B cell (primary cell): ENCODE measurements around the gene HIC1. TPM values are rescaled to one million over a fixed set of nuclear protein-coding genes. Genes with fewer than 3 reads are reported as not detected.

Source experiments
- ATAC-seq: fragments of 200-7000 bp; cut with Tn5 transposase; one replicate; pipeline ENCODE4 v1.10.0; 2021; ENCODE audit warnings: low read depth, mild to moderate bottlenecking, moderate number of reproducible peaks, moderate library complexity
- CTCF ChIA-PET: fragments of 350-600 bp; sonication (Branson Sonifier 250); formaldehyde crosslinking; loops from one replicate; lab custom pipeline; 2021; ENCODE audit warnings: antibody characterized with exemption, inconsistent platforms; lab: Charles Lee
- POLR2A ChIA-PET: fragments of 350-600 bp; sonication (Branson Sonifier 250); formaldehyde crosslinking; loops from one replicate; lab custom pipeline; 2021; ENCODE audit warnings: antibody characterized with exemption; lab: Charles Lee
- DNase-seq: peaks from one replicate; pipeline ENCODE4 v3.0.0; 2013
- H2AFZ ChIP-seq: 2 replicates; pipeline ENCODE4 v1.6.1; 2012; ENCODE audit warnings: mild to moderate bottlenecking, low read depth, low read length; ENCODE audit not compliant: insufficient read depth, poor library complexity, severe bottlenecking
- H3K27ac ChIP-seq, 2 donors: 1 replicate in 1 of 2; 2 replicates in 1 of 2; pipeline ENCODE4 v1.5.1; 2012 to 2013; ENCODE audit warnings: low read length in 2 of 2, mild to moderate bottlenecking in 2 of 2, moderate library complexity in 1 of 2
- H3K27me3 ChIP-seq, 4 experiments: fragments of 200-600 bp in 1 of 4; sonication (generic) in 1 of 4; replicated peaks in 1 of 4; 1 replicate in 2 of 4; 2 replicates in 2 of 4; pipeline versions ENCODE4 v1.6.1 to v1.7.0; 2013 to 2016; ENCODE audit warnings: low read length in 3 of 4, mild to moderate bottlenecking in 2 of 4, mixed read lengths in 1 of 4, moderate library complexity in 1 of 4; ENCODE audit not compliant: insufficient read depth in 4 of 4, control insufficient read depth in 3 of 4; ENCODE audit errors: control extremely low read depth in 1 of 4
- H3K36me3 ChIP-seq, 2 experiments: replicated peaks in 1 of 2; 1 replicate in 1 of 2; 2 replicates in 1 of 2; pipeline versions ENCODE4 v1.6.1 to v1.7.1; 2013; ENCODE audit warnings: low read length in 1 of 2; ENCODE audit not compliant: insufficient read depth in 2 of 2, control insufficient read depth in 1 of 2; ENCODE audit errors: control extremely low read depth in 1 of 2, extremely low read depth in 1 of 2
- H3K4me1 ChIP-seq, 2 donors: fragments of 200-600 bp in 1 of 2; sonication (generic) in 1 of 2; 1 replicate in 1 of 2; 2 replicates in 1 of 2; pipeline versions ENCODE4 v1.5.1 to v1.6.1; 2013 to 2017; ENCODE audit warnings: low read length in 2 of 2; ENCODE audit not compliant: control insufficient read depth in 2 of 2, insufficient read depth in 2 of 2
- H3K4me2 ChIP-seq: replicated peaks from 2 replicates; pipeline ENCODE3; 2012; ENCODE audit warnings: mild to moderate bottlenecking, low read depth, low read length; ENCODE audit not compliant: poor library complexity, severe bottlenecking
- H3K4me3 ChIP-seq, 5 experiments: fragments of 200-600 bp in 1 of 5; sonication (generic) in 1 of 5; 1 replicate in 3 of 5; 2 replicates in 2 of 5; pipeline versions ENCODE4 v1.5.1 to v1.7.0; 2011 to 2016; ENCODE audit warnings: low read length in 4 of 5, mild to moderate bottlenecking in 4 of 5, low read depth in 2 of 5, control low read depth in 1 of 5, moderate library complexity in 1 of 5; ENCODE audit not compliant: insufficient read depth in 1 of 5; ENCODE audit errors: control extremely low read depth in 1 of 5, extremely low read depth in 1 of 5
- H3K79me2 ChIP-seq: fragments of 200-600 bp; sonication (generic); one replicate; pipeline ENCODE4 v1.6.0; 2016; ENCODE audit warnings: low read length; ENCODE audit not compliant: control insufficient read depth, insufficient read depth
- H3K9ac ChIP-seq: fragments of 200-600 bp; sonication (generic); 2 replicates; pipeline ENCODE4 v1.6.1; 2017; ENCODE audit warnings: mild to moderate bottlenecking, low read length, moderate library complexity
- H3K9me3 ChIP-seq, 3 donors: one replicate each; pipeline versions ENCODE4 v1.6.1 to v1.7.1; 2013; ENCODE audit warnings: low read length in 2 of 3; ENCODE audit not compliant: control insufficient read depth in 2 of 3, insufficient read depth in 1 of 3; ENCODE audit errors: control extremely low read depth in 1 of 3
- H4K20me1 ChIP-seq: 2 replicates; pipeline ENCODE4 v1.6.0; 2012; ENCODE audit warnings: mild to moderate bottlenecking, low read length; ENCODE audit not compliant: insufficient read depth, control insufficient read depth, poor library complexity, severe bottlenecking
- H3K27ac Mint-ChIP-seq: one replicate; pipeline ENCODE4 v1.8.0; 2021; ENCODE audit warnings: mixed read lengths
- H3K27me3 Mint-ChIP-seq: one replicate; pipeline ENCODE4 v1.8.0; 2021; ENCODE audit warnings: mixed read lengths
- H3K4me1 Mint-ChIP-seq: one replicate; pipeline ENCODE4 v1.8.0; 2021; ENCODE audit warnings: mixed read lengths
- H3K4me3 Mint-ChIP-seq: one replicate; pipeline ENCODE4 v1.8.0; 2021; ENCODE audit warnings: mixed read lengths
- H3K9me3 Mint-ChIP-seq: one replicate; pipeline ENCODE4 v1.8.0; 2022; ENCODE audit warnings: mixed read lengths; ENCODE audit not compliant: insufficient read depth
- CTCF ChIP-seq: fragments of 200-600 bp; IDR thresholded peaks from one replicate; pipeline ENCODE4 v1.8.0; 2022; ENCODE audit warnings: antibody characterized with exemption, mild to moderate bottlenecking
- EZH2 ChIP-seq: IDR thresholded peaks from 2 replicates; pipeline ENCODE4 v1.6.1; 2012; ENCODE audit warnings: borderline replicate concordance, low read depth, mild to moderate bottlenecking, moderate library complexity, low read length; ENCODE audit not compliant: insufficient read depth, poor library complexity, severe bottlenecking
- WGBS: methylation state at CpG from one replicate; pipeline ENCODE4 v1.1.5; 2013; ENCODE audit warnings: missing lambda C conversion rate; ENCODE audit not compliant: insufficient coverage; 5-methylcytosine and 5-hydroxymethylcytosine counted together
- intact Hi-C: fragments of 100-400 bp; cut with micrococcal nuclease; formaldehyde crosslinking; loops from one replicate; pipeline ENCODE4 v1.10.0; 2022
- polyA plus RNA-seq: library from polyadenylated mRNA; depleted of rRNA; stranded (reverse); fragments of >200 nt; gene quantifications from 2 replicates; pipeline ENCODE4 v1.2.3, GENCODE V29; 2012
- total RNA-seq, 2 donors: library from RNA; stranded (reverse); fragments of 120-200 nt in 1 of 2; gene quantifications; 1 replicate in 1 of 2; 2 replicates in 1 of 2; pipeline versions ENCODE4 v1.2.3 to v1.2.4, GENCODE V29; 2013 to 2022

The HIC1 gene
- total and polyA plus RNA-seq, 2 donors (not counting 1 experiment from before 2014, with no cell fraction given), result 0.46 to 1.9 TPM

- ChIA-PET POLR2A (no interaction called here), CTCF (interaction anchor here (0.6 to 5.4 kb wide), 4 partner anchors 12 to 1069 kb away, joined by 4 to 28 read pairs (median 14); partner anchors contain the start of gene HIC1)
- Mint-ChIP-seq H3K27me3 (no peaks in the 10 kb centered on the region), H3K4me1 (peaks cover 25% of the 10 kb centered on the region), H3K9me3 (no peaks in the 10 kb centered on the region), H3K27ac (no peak overlapping the region), H3K4me3 (no peak overlapping the region)
- TF ChIP-seq CTCF (no peak), EZH2 (no peak)
- no peak overlapping the region for H3K4me3 ChIP-seq
- peaks cover 12 to 31% of the 10 kb centered on the region in 2 donors for H3K4me1 ChIP-seq
- H3K79me2 ChIP-seq, result no peaks in the 10 kb centered on the region
- DNase-seq (no peak), ATAC-seq (no peak)
- 88% methylated on average over 27 of the region's 31 CpGs for WGBS
- intact Hi-C loops, result no loop called here
- no peak overlapping the region for H3K4me2 ChIP-seq
- H3K9me3 ChIP-seq, result no peaks in the 10 kb centered on the region
- H2AFZ ChIP-seq, result no peak overlapping the region
- H3K27me3 ChIP-seq, result no peaks in the 10 kb centered on the region
- no peaks in the 10 kb centered on the region for H4K20me1 ChIP-seq
- no peak overlapping the region for H3K27ac ChIP-seq
- peaks cover 2 to 9% of the 10 kb centered on the region in 2 experiments for H3K36me3 ChIP-seq
- H3K9ac ChIP-seq, result no peak overlapping the region
Measured at GRCh38 chr17:2071455-2072281, 16.8 kb downstream of the HIC1 start.

- Mint-ChIP-seq H3K27me3 (no peaks in the 10 kb centered on the region), H3K4me3 (no peak overlapping the region), H3K4me1 (peaks cover 22% of the 10 kb centered on the region), H3K9me3 (no peaks in the 10 kb centered on the region), H3K27ac (no peak overlapping the region)
- H3K27ac ChIP-seq, result no peak overlapping the region
- intact Hi-C loops, result no loop called here
- H3K9me3 ChIP-seq, result no peaks in the 10 kb centered on the region
- peaks cover 2 to 11% of the 10 kb centered on the region in 2 experiments for H3K36me3 ChIP-seq
- DNase-seq (no peak), ATAC-seq (no peak)
- POLR2A ChIA-PET, result interaction anchor here (1.0 kb wide), 1 partner anchor 13 kb away, joined by 3 read pairs; no protein-coding TSS in a partner anchor
- H4K20me1 ChIP-seq, result no peaks in the 10 kb centered on the region
- H3K9ac ChIP-seq, result no peak overlapping the region
- H3K4me3 ChIP-seq, result no peak overlapping the region
- no peak overlapping the region for H3K4me2 ChIP-seq
- H2AFZ ChIP-seq, result no peak overlapping the region
- TF ChIP-seq EZH2 (no peak), CTCF (no peak)
- CTCF ChIA-PET, result interaction anchor here (1.0 to 1.3 kb wide), 2 partner anchors 14 to 170 kb away, joined by 3 to 4 read pairs; no protein-coding TSS in a partner anchor
- WGBS, result 84% methylated on average over 7 of the region's 10 CpGs
- no peaks in the 10 kb centered on the region for H3K27me3 ChIP-seq
- peaks cover 12 to 29% of the 10 kb centered on the region in 2 donors for H3K4me1 ChIP-seq
- no peaks in the 10 kb centered on the region for H3K79me2 ChIP-seq
Measured at GRCh38 chr17:2074919-2075318, 20.0 kb downstream of the HIC1 start.
